GM12878 (cell line): ENCODE measurements around the gene C9orf40. TPM values are rescaled to one million over a fixed set of nuclear protein-coding genes. Genes with fewer than 3 reads are reported as not detected.

ENCODE experiments used
- ATAC-seq: fragments of 200-7000 bp; cut with Tn5 transposase; 3 replicates; pipeline ENCODE4 v1.9.1; 2020; ENCODE audit warnings: mild to moderate bottlenecking, moderate library complexity
- BruUV-seq: library from RNA; stranded (reverse); fragments of 400-500 nt; replicated peaks from 2 replicates; lab custom pipeline; 2021; lab: Mats Ljungman, UMichigan
- CTCF ChIA-PET: fragments of 300-600 bp; sonication (Branson Sonifier 250); formaldehyde crosslinking; extraction: SDS; loops from one replicate; lab custom pipeline; 2021; ENCODE audit warnings: inconsistent platforms; lab: Yijun Ruan, JAX
- POLR2A ChIA-PET: fragments of 350-600 bp; formaldehyde crosslinking; extraction: SDS; loops from one replicate; lab custom pipeline; 2021; ENCODE audit warnings: inconsistent platforms; lab: Charles Lee
- RAD21 ChIA-PET: fragments of 300-600 bp; sonication (Branson Sonifier 250); formaldehyde crosslinking; loops from one replicate; lab custom pipeline; 2023; ENCODE audit warnings: antibody characterized with exemption; ENCODE audit not compliant: unreplicated experiment; lab: Charles Lee
- SMC1A ChIA-PET: fragments of 300-600 bp; sonication (Branson Sonifier 250); formaldehyde crosslinking; loops from one replicate; lab custom pipeline; 2023; ENCODE audit not compliant: unreplicated experiment, uncharacterized antibody; lab: Charles Lee
- DNase-seq: peaks from one replicate; pipeline ENCODE4 v3.0.0-alpha.2; 2011; ENCODE audit warnings: low read depth, low spot score
- FAIRE-seq: peaks from 3 replicates; lab custom pipeline; 2011; peaks lifted over from hg19 to GRCh38; lab: Jason Lieb, UNC
- H2AFZ ChIP-seq: 2 replicates; pipeline ENCODE4 v1.6.0; 2011; ENCODE audit warnings: low read depth, low read length, control low read depth; ENCODE audit not compliant: control insufficient read depth
- H3K27ac ChIP-seq: 2 replicates; pipeline ENCODE4 v1.5.1; 2011; ENCODE audit warnings: control low read depth; ENCODE audit not compliant: control insufficient read depth, insufficient read depth
- H3K27me3 ChIP-seq, 2 experiments: replicated peaks in 1 of 2; 2 replicates each; pipeline versions ENCODE4 v1.6.0 to v1.6.1; 2011; ENCODE audit warnings: low read length in 1 of 2; ENCODE audit not compliant: control insufficient read depth in 2 of 2, insufficient read depth in 2 of 2
- H3K36me3 ChIP-seq, 2 experiments: 2 replicates each; pipeline ENCODE4 v1.5.1; 2011; ENCODE audit warnings: low read length in 1 of 2; ENCODE audit not compliant: control insufficient read depth in 2 of 2, insufficient read depth in 2 of 2
- H3K4me1 ChIP-seq: 2 replicates; pipeline ENCODE4 v1.6.1; 2011; ENCODE audit warnings: mild to moderate bottlenecking, low read length, moderate library complexity, mixed read lengths; ENCODE audit not compliant: control insufficient read depth, insufficient read depth
- H3K4me2 ChIP-seq: 2 replicates; pipeline ENCODE4 v1.6.0; 2011; ENCODE audit warnings: control low read depth; ENCODE audit not compliant: control insufficient read depth, insufficient read depth
- H3K4me3 ChIP-seq: fragments of 200-600 bp; sonication (generic); 2 replicates; pipeline ENCODE4 v1.5.1; 2016
- H3K79me2 ChIP-seq: 2 replicates; pipeline ENCODE4 v1.6.0; 2011; ENCODE audit warnings: low read length; ENCODE audit not compliant: control insufficient read depth, insufficient read depth
- H3K9ac ChIP-seq: 2 replicates; pipeline ENCODE4 v1.8.0; 2011; ENCODE audit warnings: low read length, control low read depth, mixed read lengths; ENCODE audit not compliant: control insufficient read depth, insufficient read depth
- H3K9me3 ChIP-seq: replicated peaks from 3 replicates; pipeline ENCODE4 v1.5.1; 2011; ENCODE audit warnings: mild to moderate bottlenecking, low read length; ENCODE audit not compliant: control insufficient read depth, insufficient read depth
- H4K20me1 ChIP-seq: 2 replicates; pipeline ENCODE4 v1.6.0; 2011; ENCODE audit not compliant: control insufficient read depth, insufficient read depth
- ASH2L ChIP-seq: fragments of 300-600, 200-600 bp; sonication (generic); IDR thresholded peaks from 2 replicates; pipeline ENCODE4 v1.6.1; 2017; ENCODE audit warnings: low read depth, mild to moderate bottlenecking, borderline replicate concordance
- BCL11A ChIP-seq: IDR thresholded peaks from 2 replicates; pipeline ENCODE4 v1.6.1; 2011; ENCODE audit warnings: low read depth, low read length
- BMI1 ChIP-seq: fragments of 450-650 bp; IDR thresholded peaks from 2 replicates; pipeline ENCODE4 v1.6.1; 2016; ENCODE audit warnings: mild to moderate bottlenecking, moderate library complexity, borderline replicate concordance
- CBX5 ChIP-seq: sonication (generic); IDR thresholded peaks from 2 replicates; pipeline ENCODE4 v1.6.1; 2016; ENCODE audit warnings: low read depth, moderate library complexity, mild to moderate bottlenecking, inconsistent platforms
- CREM ChIP-seq: IDR thresholded peaks from 2 replicates; pipeline ENCODE4 v1.6.1; 2014; ENCODE audit warnings: antibody characterized with exemption, low read depth
- DPF2 ChIP-seq: fragments of 450-650 bp; IDR thresholded peaks from 2 replicates; pipeline ENCODE4 v1.6.1; 2017; ENCODE audit warnings: mild to moderate bottlenecking
- JUNB ChIP-seq: IDR thresholded peaks from 2 replicates; pipeline ENCODE4 v1.6.1; 2016; ENCODE audit warnings: antibody characterized with exemption, mild to moderate bottlenecking
- KDM1A ChIP-seq: fragments of 200-600 bp; sonication (generic); IDR thresholded peaks from 2 replicates; pipeline ENCODE4 v1.6.1; 2016; ENCODE audit warnings: borderline replicate concordance
- RB1 ChIP-seq: fragments of 450-650 bp; formaldehyde crosslinking; IDR thresholded peaks from 2 replicates; pipeline ENCODE4 v1.6.1; 2017; ENCODE audit warnings: mild to moderate bottlenecking, borderline replicate concordance
- RFX5 ChIP-seq: IDR thresholded peaks from 2 replicates; pipeline ENCODE4 v1.6.1; 2011; ENCODE audit warnings: low read depth, low read length, improper control_type of control experiment
- SIX5 ChIP-seq: IDR thresholded peaks from 2 replicates; pipeline ENCODE4 v1.6.1; 2011; ENCODE audit warnings: mild to moderate bottlenecking, low read depth, low read length, moderate library complexity; ENCODE audit not compliant: severe bottlenecking
- ZSCAN29 ChIP-seq: fragments of 450-650 bp; IDR thresholded peaks from 2 replicates; pipeline ENCODE4 v1.6.1; 2017; ENCODE audit warnings: mild to moderate bottlenecking, moderate library complexity
- WGBS: methylation state at CpG from one replicate; pipeline ENCODE4 v1.1.6; 2016; ENCODE audit warnings: low lambda C conversion rate; ENCODE audit not compliant: insufficient replicate concordance, insufficient coverage; ENCODE audit errors: missing lambda C conversion rate; 5-methylcytosine and 5-hydroxymethylcytosine counted together
- in situ Hi-C: fragments of 300-500 bp; cut with MboI; formaldehyde crosslinking; loops from 9 replicates; pipeline ENCODE4 v1.14.3; 2018; ENCODE audit warnings: mixed read lengths
- intact Hi-C: fragments of 100-400 bp; cut with micrococcal nuclease; formaldehyde crosslinking; loops from one replicate; pipeline ENCODE4 v1.14.2; 2022; ENCODE audit not compliant: unreplicated experiment
- polyA plus RNA-seq, 11 experiments: library from polyadenylated mRNA; depleted of rRNA in 4 of 11; unstranded in 6 of 11; stranded (reverse) in 5 of 11; fragments of >200 nt; fragmentation: Nextera tagmentation in 4 of 11; fragmentation: Illumina TruSeq in 1 of 11; extraction: Ambion mirVana in 4 of 11; extraction: Trizol in 1 of 11; gene quantifications; 1 replicate in 1 of 11; 2 replicates in 10 of 11; pipeline versions ENCODE4 v1.2.1 to v1.2.3, GENCODE V29; 2011 to 2016; ENCODE audit warnings: inconsistent platforms in 2 of 11, missing spikeins in 2 of 11, low read depth in 1 of 11
- total RNA-seq, 4 experiments: library from RNA; depleted of rRNA in 3 of 4; stranded (reverse); fragments of >200 nt in 3 of 4; fragmentation: Illumina TruSeq in 1 of 4; extraction: Trizol in 1 of 4; gene quantifications; 2 replicates each; pipeline versions ENCODE4 v1.2.1 to v1.2.3, GENCODE V29; 2013 to 2021
- TF ChIP-seq, protein P1 (sequence below): fragments of 450-650 bp; IDR thresholded peaks from 2 replicates; pipeline ENCODE4 v1.6.1; 2014; ENCODE audit warnings: mild to moderate bottlenecking
- TF ChIP-seq, protein P2 (sequence below): IDR thresholded peaks from 2 replicates; pipeline ENCODE4 v1.6.1; 2011; ENCODE audit warnings: mild to moderate bottlenecking, low read depth, low read length, moderate library complexity; ENCODE audit not compliant: insufficient replicate concordance
- TF ChIP-seq, protein P3 (sequence below): fragments of 150-350 bp; IDR thresholded peaks from 2 replicates; pipeline ENCODE4 v1.6.1; 2014; ENCODE audit warnings: mild to moderate bottlenecking, low read depth, low read length

C9orf40 gene
- total and polyA plus RNA-seq, 10 of the 15 experiments (the other 5 are each of a cell fraction or from before 2014, with no cell fraction given): 6.8 to 30.9 (median 11.5) TPM

DNA sequence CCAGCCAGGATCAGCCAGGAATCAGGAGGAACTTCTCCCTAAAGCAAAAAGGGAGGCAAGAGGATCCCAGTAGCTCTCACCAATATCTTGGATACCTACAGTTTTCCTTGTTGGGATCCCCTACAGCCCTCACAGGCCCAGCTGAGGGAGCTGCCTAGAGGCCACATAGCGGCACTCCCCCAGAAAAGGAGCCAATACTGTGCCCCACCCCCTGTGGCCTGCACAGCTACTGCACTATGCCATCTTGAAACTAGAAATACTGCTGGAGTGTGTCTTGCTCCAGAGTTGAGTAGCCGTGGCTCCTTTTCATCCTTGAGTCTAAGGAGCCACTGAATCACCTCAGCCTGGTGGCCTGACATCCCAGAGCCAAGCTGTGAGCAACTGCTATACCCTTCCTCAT, 42.7 kb downstream of the C9orf40 start:
- Histone ChIP-seq H3K9ac (no peak overlapping the region), H3K9me3 (no peaks in the 10 kb centered on the region; the same call in 2 of the 3 replicates), H3K27me3 (no peaks in the 10 kb centered on the region; a peak in 2 of 4 replicates), H3K36me3 (no peaks in the 10 kb centered on the region), H4K20me1 (no peaks in the 10 kb centered on the region), H3K27ac (no peak overlapping the region), H3K4me2 (no peak overlapping the region), H2AFZ (no peak overlapping the region)
- CTCF ChIA-PET: no interaction called here
- SMC1A ChIA-PET: interaction anchor here (0.9 to 1.3 kb wide), 2 partner anchors 90 to 137 kb away, joined by 3 read pairs; no protein-coding TSS in a partner anchor
- intact Hi-C loops: no loop called here
- no peak for ATAC-seq
- POLR2A ChIA-PET: no interaction called here
- 45% methylated on average over 2 of the region's 2 CpGs for WGBS
- TF ChIP-seq JUNB (no peak), RB1 (no peak), RFX5 (no peak), ZSCAN29 (no peak), DPF2 (no peak), CREM (no peak), BMI1 (no peak), CBX5 (no peak), KDM1A (no peak), SIX5 (no peak), BCL11A (no peak), ASH2L (no peak)
- TF ChIP-seq, protein P1, sequence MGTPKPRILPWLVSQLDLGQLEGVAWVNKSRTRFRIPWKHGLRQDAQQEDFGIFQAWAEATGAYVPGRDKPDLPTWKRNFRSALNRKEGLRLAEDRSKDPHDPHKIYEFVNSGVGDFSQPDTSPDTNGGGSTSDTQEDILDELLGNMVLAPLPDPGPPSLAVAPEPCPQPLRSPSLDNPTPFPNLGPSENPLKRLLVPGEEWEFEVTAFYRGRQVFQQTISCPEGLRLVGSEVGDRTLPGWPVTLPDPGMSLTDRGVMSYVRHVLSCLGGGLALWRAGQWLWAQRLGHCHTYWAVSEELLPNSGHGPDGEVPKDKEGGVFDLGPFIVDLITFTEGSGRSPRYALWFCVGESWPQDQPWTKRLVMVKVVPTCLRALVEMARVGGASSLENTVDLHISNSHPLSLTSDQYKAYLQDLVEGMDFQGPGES: no peak
- TF ChIP-seq, protein P2, sequence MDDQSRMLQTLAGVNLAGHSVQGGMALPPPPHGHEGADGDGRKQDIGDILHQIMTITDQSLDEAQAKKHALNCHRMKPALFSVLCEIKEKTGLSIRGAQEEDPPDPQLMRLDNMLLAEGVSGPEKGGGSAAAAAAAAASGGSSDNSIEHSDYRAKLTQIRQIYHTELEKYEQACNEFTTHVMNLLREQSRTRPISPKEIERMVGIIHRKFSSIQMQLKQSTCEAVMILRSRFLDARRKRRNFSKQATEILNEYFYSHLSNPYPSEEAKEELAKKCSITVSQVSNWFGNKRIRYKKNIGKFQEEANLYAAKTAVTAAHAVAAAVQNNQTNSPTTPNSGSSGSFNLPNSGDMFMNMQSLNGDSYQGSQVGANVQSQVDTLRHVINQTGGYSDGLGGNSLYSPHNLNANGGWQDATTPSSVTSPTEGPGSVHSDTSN: no peak
- TF ChIP-seq, protein P3, sequence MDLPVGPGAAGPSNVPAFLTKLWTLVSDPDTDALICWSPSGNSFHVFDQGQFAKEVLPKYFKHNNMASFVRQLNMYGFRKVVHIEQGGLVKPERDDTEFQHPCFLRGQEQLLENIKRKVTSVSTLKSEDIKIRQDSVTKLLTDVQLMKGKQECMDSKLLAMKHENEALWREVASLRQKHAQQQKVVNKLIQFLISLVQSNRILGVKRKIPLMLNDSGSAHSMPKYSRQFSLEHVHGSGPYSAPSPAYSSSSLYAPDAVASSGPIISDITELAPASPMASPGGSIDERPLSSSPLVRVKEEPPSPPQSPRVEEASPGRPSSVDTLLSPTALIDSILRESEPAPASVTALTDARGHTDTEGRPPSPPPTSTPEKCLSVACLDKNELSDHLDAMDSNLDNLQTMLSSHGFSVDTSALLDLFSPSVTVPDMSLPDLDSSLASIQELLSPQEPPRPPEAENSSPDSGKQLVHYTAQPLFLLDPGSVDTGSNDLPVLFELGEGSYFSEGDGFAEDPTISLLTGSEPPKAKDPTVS: no peak
- TF ChIP-seq, all 136 proteins: peak for 0
- RAD21 ChIA-PET: no interaction called here
- BruUV-seq: no TSS peak
- FAIRE-seq (no peak), DNase-seq (no peak)
- no peaks in the 10 kb centered on the region for H3K4me1 ChIP-seq
- no peaks in the 10 kb centered on the region for H3K79me2 ChIP-seq
- no peak overlapping the region for H3K4me3 ChIP-seq
- in situ Hi-C loops: no loop called here
